ENCODE measurements around the gene GP9. TPM values are rescaled to one million over a fixed set of nuclear protein-coding genes. Genes with fewer than 3 reads are reported as not detected.

Gene GP9
- total and polyA plus RNA-seq, 11 donors: not detected

DNA sequence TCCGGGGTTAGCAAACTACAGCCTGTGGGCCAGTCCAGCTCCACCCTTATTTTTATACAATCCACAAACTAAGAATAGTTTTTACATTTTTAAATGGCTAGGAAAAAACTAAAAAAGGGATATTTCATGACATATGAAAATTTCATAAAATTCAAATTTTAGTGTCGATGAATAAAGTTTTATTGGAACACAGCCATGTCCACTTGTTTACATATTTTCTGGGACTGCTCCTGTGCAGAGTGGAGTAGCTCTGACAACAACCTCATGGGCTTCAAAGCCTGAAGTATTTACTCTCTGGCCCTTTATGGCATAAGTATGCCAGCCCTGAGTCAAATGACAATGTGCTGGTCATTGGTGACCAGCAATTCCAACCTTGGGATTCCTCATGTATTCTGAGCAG lies 42.3 kb upstream of the GP9 start:
- no peak for ATAC-seq
- no peak overlapping the region for H3K4me3 ChIP-seq
- DNase-seq: no peak
- no peak for TF ChIP-seq POLR2A (IDR thresholded peaks at IDR 0.05)
- TF ChIP-seq, protein P1, sequence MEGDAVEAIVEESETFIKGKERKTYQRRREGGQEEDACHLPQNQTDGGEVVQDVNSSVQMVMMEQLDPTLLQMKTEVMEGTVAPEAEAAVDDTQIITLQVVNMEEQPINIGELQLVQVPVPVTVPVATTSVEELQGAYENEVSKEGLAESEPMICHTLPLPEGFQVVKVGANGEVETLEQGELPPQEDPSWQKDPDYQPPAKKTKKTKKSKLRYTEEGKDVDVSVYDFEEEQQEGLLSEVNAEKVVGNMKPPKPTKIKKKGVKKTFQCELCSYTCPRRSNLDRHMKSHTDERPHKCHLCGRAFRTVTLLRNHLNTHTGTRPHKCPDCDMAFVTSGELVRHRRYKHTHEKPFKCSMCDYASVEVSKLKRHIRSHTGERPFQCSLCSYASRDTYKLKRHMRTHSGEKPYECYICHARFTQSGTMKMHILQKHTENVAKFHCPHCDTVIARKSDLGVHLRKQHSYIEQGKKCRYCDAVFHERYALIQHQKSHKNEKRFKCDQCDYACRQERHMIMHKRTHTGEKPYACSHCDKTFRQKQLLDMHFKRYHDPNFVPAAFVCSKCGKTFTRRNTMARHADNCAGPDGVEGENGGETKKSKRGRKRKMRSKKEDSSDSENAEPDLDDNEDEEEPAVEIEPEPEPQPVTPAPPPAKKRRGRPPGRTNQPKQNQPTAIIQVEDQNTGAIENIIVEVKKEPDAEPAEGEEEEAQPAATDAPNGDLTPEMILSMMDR (IDR thresholded peaks at IDR 0.05): no peak
- WGBS, 4 donors: 54 to 77% (median 65%) methylated on average over 2 of the region's 2 CpGs
- intact Hi-C loops (cut with DNase I): no loop called here
- peak overlapping the region; percentile 69 to 93 (median 84) for H3K27ac ChIP-seq
- no peaks in the 10 kb centered on the region for H3K36me3 ChIP-seq
- peaks cover 0 to 78% (median 52%) of the 10 kb centered on the region in 12 donors for H3K4me1 ChIP-seq
- H3K9me3 ChIP-seq: no peaks in the 10 kb centered on the region
- H3K27me3 ChIP-seq: no peaks in the 10 kb centered on the region

DNA sequence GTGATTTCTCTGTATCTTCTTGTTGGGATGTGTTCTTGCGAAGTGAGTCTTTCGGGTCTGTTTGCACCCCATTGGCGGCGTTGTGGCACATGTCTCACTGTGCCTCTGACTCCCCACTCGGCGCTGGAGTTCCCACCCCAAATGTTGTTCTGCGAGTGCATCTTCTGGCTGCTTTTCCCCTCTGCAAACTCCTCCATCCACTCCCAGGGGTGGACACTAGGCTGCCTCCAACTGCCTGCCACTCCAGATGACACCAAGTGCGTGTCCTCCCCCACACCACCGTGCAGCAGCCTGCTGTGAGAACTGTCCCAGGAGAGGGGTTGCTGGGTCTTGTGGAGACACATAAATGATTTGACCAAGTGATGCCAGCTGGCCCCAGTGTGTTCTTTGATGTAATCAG lies 41.8 kb upstream of the GP9 start:
- peak overlapping the region in 7 of 12 donors; percentile 15 to 93 (median 84) for H3K27ac ChIP-seq
- WGBS, 4 donors: 78 to 84% (median 79%) methylated on average over 9 of the region's 9 CpGs
- H3K36me3 ChIP-seq: no peaks in the 10 kb centered on the region
- H3K9me3 ChIP-seq: no peaks in the 10 kb centered on the region
- no peaks in the 10 kb centered on the region for H3K27me3 ChIP-seq
- intact Hi-C loops (cut with DNase I): no loop called here
- H3K4me1 ChIP-seq: peaks cover 0 to 81% (median 54%) of the 10 kb centered on the region in 12 donors
- DNase-seq: peak in 1 of 5 donors; percentile 15
- TF ChIP-seq, protein P1 (IDR thresholded peaks at IDR 0.05): no peak
- TF ChIP-seq POLR2A (IDR thresholded peaks at IDR 0.05): no peak
- ATAC-seq: no peak
- no peak overlapping the region for H3K4me3 ChIP-seq

DNA sequence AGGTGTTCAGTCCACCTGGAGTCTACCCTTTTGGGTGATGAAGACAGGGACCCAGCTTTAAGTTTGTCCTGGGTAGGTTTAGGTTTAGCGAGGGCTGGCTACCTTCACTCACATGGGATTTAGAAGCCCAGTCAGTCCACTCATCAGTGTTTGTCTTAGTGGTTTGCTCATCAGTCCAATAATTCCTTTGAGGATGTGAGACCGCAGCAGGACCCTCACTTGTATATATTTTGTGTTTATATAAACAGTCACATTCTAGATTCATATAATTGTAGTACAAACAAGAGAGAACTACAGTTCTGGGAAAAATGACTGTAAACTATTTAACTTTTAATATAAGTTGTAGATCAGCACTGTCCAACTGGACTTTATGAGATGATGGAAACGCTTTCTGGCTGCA lies 41.3 kb upstream of the GP9 start:
- no peak for ATAC-seq
- H3K27ac ChIP-seq: peak overlapping the region in 4 of 12 donors; percentile 3 to 87 (median 80)

DNA sequence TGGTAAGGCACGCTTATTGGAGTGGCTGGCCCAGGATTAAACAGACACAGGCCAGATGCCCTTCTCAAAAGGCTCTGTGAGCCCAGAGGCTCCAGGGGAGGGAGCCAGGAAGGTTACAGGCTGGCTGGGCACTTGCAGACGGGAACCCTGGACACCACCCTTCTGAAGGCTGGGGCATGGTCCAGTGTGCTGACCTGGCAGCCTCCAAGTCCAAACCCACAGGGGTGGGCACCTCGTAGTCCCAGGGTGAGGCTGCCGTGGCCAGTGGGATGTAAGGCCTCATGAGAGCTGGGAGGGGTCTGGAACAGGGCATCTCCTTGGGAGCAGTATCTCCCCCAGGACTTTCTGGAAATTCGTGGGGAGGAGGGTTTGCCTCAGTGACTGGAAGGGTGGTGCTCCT lies 39.9 kb upstream of the GP9 start:
- no peak for DNase-seq
- peaks cover 0 to 79% (median 55%) of the 10 kb centered on the region in 12 donors for H3K4me1 ChIP-seq
- H3K4me3 ChIP-seq: no peak overlapping the region
- intact Hi-C loops (cut with DNase I): no loop called here
- 73 to 84% (median 75%) methylated on average over 5 of the region's 5 CpGs for WGBS, 4 donors
- H3K9me3 ChIP-seq: no peaks in the 10 kb centered on the region
- peak overlapping the region in 7 of 12 donors; percentile 24 to 85 (median 74) for H3K27ac ChIP-seq
- no peaks in the 10 kb centered on the region for H3K27me3 ChIP-seq
- TF ChIP-seq, protein P1 (IDR thresholded peaks at IDR 0.05): no peak
- no peak for TF ChIP-seq POLR2A (IDR thresholded peaks at IDR 0.05)
- no peaks in the 10 kb centered on the region for H3K36me3 ChIP-seq
- no peak for ATAC-seq

More for the DNA sequence above, 41.3 kb upstream of the GP9 start:
- WGBS, 4 donors: 89 to 96% (median 95%) methylated on average over 3 of the region's 3 CpGs
- peak in 1 of 5 donors; percentile 2 for DNase-seq
- H3K9me3 ChIP-seq: no peaks in the 10 kb centered on the region
- H3K27me3 ChIP-seq: no peaks in the 10 kb centered on the region
- TF ChIP-seq POLR2A (IDR thresholded peaks at IDR 0.05): no peak
- TF ChIP-seq, protein P1 (IDR thresholded peaks at IDR 0.05): no peak
- intact Hi-C loops (cut with DNase I): no loop called here
- H3K36me3 ChIP-seq: no peaks in the 10 kb centered on the region
- H3K4me1 ChIP-seq: peaks cover 0 to 80% (median 53%) of the 10 kb centered on the region in 12 donors
- H3K4me3 ChIP-seq: no peak overlapping the region

All from heart left ventricle (tissue), 16 donors.